Right lobe of liver (tissue), 6 donors: ENCODE measurements around the gene CCDC9. TPM values are rescaled to one million over a fixed set of nuclear protein-coding genes. Genes with fewer than 3 reads are reported as not detected.

Source experiments
- ATAC-seq, 4 donors: fragments of 200-7000 bp; cut with Tn5 transposase; one replicate each; pipeline ENCODE4 v1.9.1; 2020; ENCODE audit warnings: mild to moderate bottlenecking in 4 of 4, moderate library complexity in 4 of 4
- DNase-seq, 3 donors: peaks; one replicate each; pipeline ENCODE4 v3.0.0-alpha.2; 2020
- H3K27ac ChIP-seq, 3 donors: fragments of 200-600 bp; one replicate each; pipeline ENCODE4 v1.8.0; 2022
- H3K27me3 ChIP-seq, 2 donors: fragments of 200-600 bp; one replicate each; pipeline ENCODE4 v1.8.0; 2022
- H3K36me3 ChIP-seq, 4 donors: fragments of 200-600 bp; sonication (generic) in 1 of 4; one replicate each; pipeline versions ENCODE4 v1.5.1 to v1.8.0; 2017 to 2022; ENCODE audit warnings: control low read depth in 1 of 4
- H3K4me1 ChIP-seq, 4 donors: fragments of 200-600 bp; sonication (generic) in 1 of 4; one replicate each; pipeline versions ENCODE4 v1.5.1 to v1.8.0; 2017 to 2022; ENCODE audit warnings: control low read depth in 1 of 4
- H3K4me3 ChIP-seq, 3 donors: fragments of 200-600 bp; one replicate each; pipeline ENCODE4 v1.8.0; 2022
- H3K9me3 ChIP-seq, 4 donors: fragments of 200-600 bp; sonication (generic) in 1 of 4; one replicate each; pipeline versions ENCODE4 v1.5.1 to v1.8.0; 2017 to 2022; ENCODE audit warnings: control low read depth in 1 of 4
- POLR2A ChIP-seq: fragments of 450-650 bp; IDR thresholded peaks from one replicate; pipeline ENCODE4 v1.6.1; 2017; ENCODE audit warnings: antibody characterized with exemption, mild to moderate bottlenecking
- WGBS: methylation state at CpG from one replicate; pipeline ENCODE4 v1.1.6; 2018; ENCODE audit warnings: low coverage, low lambda C conversion rate; ENCODE audit not compliant: insufficient coverage; ENCODE audit errors: missing lambda C conversion rate; 5-methylcytosine and 5-hydroxymethylcytosine counted together
- intact Hi-C, 2 donors: fragments of 100-400 bp; cut with DNase I; formaldehyde crosslinking; loops; one replicate each; pipeline versions ENCODE4 v1.11.2 to v1.14.1; 2022
- total RNA-seq, 6 experiments: library from RNA; depleted of rRNA in 2 of 6; stranded (reverse); fragments of >200 nt in 2 of 6; fragmentation: NEBNext Ultra II Directional in 3 of 6; extraction: Animal tissue kit (Norgen Biotek cat#: 25700) in 3 of 6; gene quantifications; one replicate each; pipeline versions ENCODE4 v1.1.0 to v1.2.4, GENCODE V29; 2016 to 2023
- TF ChIP-seq, protein P1 (sequence below), 4 donors: fragments of 200-600 bp in 3 of 4; fragments of 450-650 bp in 1 of 4; IDR thresholded peaks; one replicate each; pipeline versions ENCODE4 v1.5.1 to v1.8.0; 2016 to 2022; ENCODE audit warnings: antibody characterized with exemption in 4 of 4, mild to moderate bottlenecking in 2 of 4
- donor health status: DM: no; HTN: yes; CAD: no.
- donor health status: DM: no; HTN: no; CAD: no.
- donor health status: DM: no; HTN: no; CAD: no.
- donor health status: DM: no; HTN: yes; CAD: no.
- donor health status: DM: no; HTN: yes; CAD: no.

Gene CCDC9
- total RNA-seq, 6 experiments from 2014 or later = 5.8 to 15.1 (median 9.1) TPM

DNA sequence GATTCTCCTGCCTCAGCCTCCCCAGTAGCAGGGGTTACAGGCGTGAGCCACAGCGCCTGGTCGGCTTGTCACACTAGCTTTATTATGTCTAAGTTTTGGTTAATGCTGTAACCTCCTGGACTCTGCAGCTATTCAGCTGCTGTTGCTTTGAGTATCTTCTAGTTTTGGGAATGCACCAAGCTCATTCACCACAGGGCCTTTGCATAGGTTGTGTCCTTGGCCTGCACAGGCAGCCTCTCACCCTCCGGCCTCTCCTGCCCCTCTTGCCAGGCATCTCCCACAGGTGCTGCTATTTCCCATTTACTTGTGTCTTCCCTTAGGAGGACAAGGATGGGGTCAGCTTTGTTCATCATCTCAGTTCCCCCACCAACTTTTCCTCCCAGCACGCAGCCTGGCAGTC lies 2.4 kb upstream of the CCDC9 start:
- Histone ChIP-seq H3K27me3 (no peaks in the 10 kb centered on the region), H3K4me3 (no peak overlapping the region), H3K36me3 (peaks cover 0 to 8% (median 3%) of the 10 kb centered on the region in 4 donors), H3K27ac (no peak overlapping the region), H3K4me1 (peaks cover 0 to 14% (median 11%) of the 10 kb centered on the region in 4 donors), H3K9me3 (no peaks in the 10 kb centered on the region)
- TF ChIP-seq, protein P1, sequence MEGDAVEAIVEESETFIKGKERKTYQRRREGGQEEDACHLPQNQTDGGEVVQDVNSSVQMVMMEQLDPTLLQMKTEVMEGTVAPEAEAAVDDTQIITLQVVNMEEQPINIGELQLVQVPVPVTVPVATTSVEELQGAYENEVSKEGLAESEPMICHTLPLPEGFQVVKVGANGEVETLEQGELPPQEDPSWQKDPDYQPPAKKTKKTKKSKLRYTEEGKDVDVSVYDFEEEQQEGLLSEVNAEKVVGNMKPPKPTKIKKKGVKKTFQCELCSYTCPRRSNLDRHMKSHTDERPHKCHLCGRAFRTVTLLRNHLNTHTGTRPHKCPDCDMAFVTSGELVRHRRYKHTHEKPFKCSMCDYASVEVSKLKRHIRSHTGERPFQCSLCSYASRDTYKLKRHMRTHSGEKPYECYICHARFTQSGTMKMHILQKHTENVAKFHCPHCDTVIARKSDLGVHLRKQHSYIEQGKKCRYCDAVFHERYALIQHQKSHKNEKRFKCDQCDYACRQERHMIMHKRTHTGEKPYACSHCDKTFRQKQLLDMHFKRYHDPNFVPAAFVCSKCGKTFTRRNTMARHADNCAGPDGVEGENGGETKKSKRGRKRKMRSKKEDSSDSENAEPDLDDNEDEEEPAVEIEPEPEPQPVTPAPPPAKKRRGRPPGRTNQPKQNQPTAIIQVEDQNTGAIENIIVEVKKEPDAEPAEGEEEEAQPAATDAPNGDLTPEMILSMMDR (IDR thresholded peaks at IDR 0.05) = no peak
- TF ChIP-seq POLR2A = no peak
- WGBS = 91% methylated on average over 4 of the region's 5 CpGs
- intact Hi-C loops = no loop called here
- ATAC-seq = no peak
- no peak for DNase-seq

DNA sequence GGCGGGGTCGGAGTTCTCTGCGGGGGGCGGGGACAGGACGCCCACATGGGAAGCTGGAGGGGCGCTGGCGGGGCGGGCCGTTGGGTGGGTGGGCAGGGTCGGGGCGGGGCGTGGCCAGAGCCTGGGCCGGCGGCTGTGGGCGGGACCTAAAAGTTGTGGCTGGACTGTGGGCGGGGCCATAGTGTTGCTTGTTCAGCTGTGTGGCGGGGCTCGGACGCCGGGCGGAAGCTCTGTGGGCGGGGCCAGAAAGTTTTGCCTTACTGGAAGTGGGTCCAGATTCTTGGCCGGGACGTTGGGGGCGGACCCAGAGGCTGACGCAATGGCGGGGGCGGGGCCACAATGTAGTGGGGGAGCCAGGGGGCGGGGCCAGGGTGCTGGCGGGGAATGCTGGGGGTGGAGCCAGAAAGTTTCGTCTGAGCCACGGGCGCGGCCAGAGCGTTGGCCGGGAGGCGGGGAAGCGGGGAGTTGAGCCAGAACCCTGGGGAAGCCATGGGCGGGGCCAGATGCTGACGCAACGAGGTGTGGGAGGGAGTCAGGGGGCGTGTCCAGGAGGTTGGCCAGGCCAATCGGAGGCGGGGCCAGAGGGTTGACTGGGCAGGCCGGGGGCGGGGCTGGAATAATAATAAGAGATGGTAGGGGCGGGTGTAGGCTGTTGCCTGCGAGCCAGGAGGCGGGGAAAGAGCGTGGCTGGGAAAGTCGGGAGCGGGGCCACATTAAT lies 527 bp downstream of the CCDC9 start:
- peak overlapping the region; percentile 86 to 88 (median 87) for H3K27ac ChIP-seq
- no peak for TF ChIP-seq POLR2A
- TF ChIP-seq, protein P1 (IDR thresholded peaks at IDR 0.05) = no peak
- 0% methylated on average over 31 of the region's 52 CpGs for WGBS
- peaks cover 0 to 30% (median 12%) of the 10 kb centered on the region in 4 donors for H3K36me3 ChIP-seq
- intact Hi-C loops = no loop called here
- ATAC-seq (peak; percentile 79 to 88 (median 84)), DNase-seq (peak; percentile 100)
- H3K4me3 ChIP-seq = peak overlapping the region; percentile 43 to 62 (median 58)
- no peaks in the 10 kb centered on the region for H3K9me3 ChIP-seq
- H3K27me3 ChIP-seq = no peaks in the 10 kb centered on the region
- peaks cover 0 to 17% (median 12%) of the 10 kb centered on the region in 4 donors for H3K4me1 ChIP-seq

- intact Hi-C loops = no loop called here
- peak overlapping the region; percentile 38 to 55 (median 52) for H3K4me3 ChIP-seq
- peak overlapping the region; percentile 83 to 88 (median 87) for H3K27ac ChIP-seq
- H3K27me3 ChIP-seq = no peaks in the 10 kb centered on the region
- TF ChIP-seq POLR2A = peak; percentile 78
- TF ChIP-seq, protein P1 (IDR thresholded peaks at IDR 0.05) = no peak
- ATAC-seq (no peak), DNase-seq (no peak)
- 7% methylated on average over 18 of the region's 29 CpGs for WGBS
- H3K9me3 ChIP-seq = no peaks in the 10 kb centered on the region
- peaks cover 0 to 17% (median 12%) of the 10 kb centered on the region in 4 donors for H3K4me1 ChIP-seq
- H3K36me3 ChIP-seq = peaks cover 0 to 33% (median 12%) of the 10 kb centered on the region in 4 donors
Observed at GRCh38 chr19:47257411-47258169, 1.3 kb downstream of the CCDC9 start.

DNA sequence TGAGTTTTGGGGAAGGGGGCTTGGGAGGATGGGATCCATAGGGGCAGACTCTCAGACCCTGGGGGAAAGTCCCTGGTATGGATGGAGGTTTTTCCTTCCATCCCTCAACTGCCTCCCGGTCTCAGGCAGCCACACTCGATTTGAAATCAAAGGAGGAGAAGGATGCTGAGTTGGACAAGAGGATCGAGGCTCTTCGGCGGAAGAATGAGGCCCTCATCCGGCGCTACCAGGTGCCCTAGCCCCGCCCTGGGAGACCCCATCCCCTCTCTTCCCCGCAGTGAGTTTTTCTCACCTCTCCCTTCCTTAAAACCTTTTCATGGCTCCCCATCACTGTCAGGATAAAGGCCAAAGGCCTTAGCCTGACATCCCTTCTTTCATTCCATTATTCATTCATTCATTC lies 2.1 kb downstream of the CCDC9 start:
- Histone ChIP-seq H3K4me1 (peaks cover 0 to 17% (median 12%) of the 10 kb centered on the region in 4 donors), H3K4me3 (no peak overlapping the region), H3K36me3 (peaks cover 0 to 39% (median 12%) of the 10 kb centered on the region in 4 donors), H3K27ac (peak overlapping the region in 2 of 3 donors; percentile 83 to 88), H3K27me3 (no peaks in the 10 kb centered on the region), H3K9me3 (no peaks in the 10 kb centered on the region)
- WGBS = no CpG with 5 or more reads among the region's 9 CpGs
- no peak for TF ChIP-seq POLR2A
- TF ChIP-seq, protein P1 (IDR thresholded peaks at IDR 0.05) = no peak
- intact Hi-C loops = no loop called here
- ATAC-seq (no peak), DNase-seq (no peak)
